Trophoblast cell (in vitro differentiated cells and primary cell): Measurements from ENCODE around the gene SDCBP2.
A peak's percentile ranks its signal among the peaks of the same experiment; 100 is the strongest.

Experiments
- DNase-seq, 2 donors: peaks; one replicate each; pipeline ENCODE4 v3.0.0-alpha.2; 2016
- H2AFZ ChIP-seq: 2 replicates; pipeline ENCODE4 v1.6.1; 2013; ENCODE audit warnings: low read length, moderate library complexity, mild to moderate bottlenecking; ENCODE audit not compliant: insufficient read depth, poor library complexity
- H2AK5ac ChIP-seq: 2 replicates; pipeline ENCODE4 v1.6.1; 2013; ENCODE audit warnings: mild to moderate bottlenecking, low read length
- H2BK120ac ChIP-seq: 2 replicates; pipeline ENCODE4 v1.6.1; 2013; ENCODE audit warnings: low read length, mild to moderate bottlenecking, moderate library complexity; ENCODE audit not compliant: insufficient read depth, poor library complexity
- H2BK12ac ChIP-seq: 2 replicates; pipeline ENCODE4 v1.6.1; 2013; ENCODE audit warnings: mild to moderate bottlenecking, low read length, moderate library complexity
- H2BK5ac ChIP-seq: 2 replicates; pipeline ENCODE4 v1.6.1; 2013; ENCODE audit warnings: low read length, low read depth, moderate library complexity, mild to moderate bottlenecking; ENCODE audit not compliant: poor library complexity
- H3K14ac ChIP-seq: 2 replicates; pipeline ENCODE4 v1.6.1; 2013; ENCODE audit warnings: mild to moderate bottlenecking, low read length
- H3K18ac ChIP-seq: 2 replicates; pipeline ENCODE4 v1.6.1; 2013; ENCODE audit warnings: mild to moderate bottlenecking, low read length
- H3K23ac ChIP-seq: 2 replicates; pipeline ENCODE4 v1.6.1; 2013; ENCODE audit warnings: low read length
- H3K27ac ChIP-seq: 2 replicates; pipeline ENCODE4 v1.5.1; 2013; ENCODE audit warnings: low read depth, mild to moderate bottlenecking, inconsistent platforms, low read length, moderate library complexity
- H3K27me3 ChIP-seq: 2 replicates; pipeline ENCODE4 v1.6.1; 2013; ENCODE audit warnings: inconsistent platforms, mild to moderate bottlenecking, low read length, moderate library complexity; ENCODE audit not compliant: insufficient read depth
- H3K36me3 ChIP-seq, 2 experiments: 1 replicate in 1 of 2; 2 replicates in 1 of 2; pipeline ENCODE4 v1.6.1; 2013; ENCODE audit warnings: low read length in 2 of 2, mild to moderate bottlenecking in 2 of 2, moderate library complexity in 1 of 2; ENCODE audit not compliant: insufficient read depth in 2 of 2, control insufficient read depth in 1 of 2
- H3K4ac ChIP-seq: 2 replicates; pipeline ENCODE4 v1.6.1; 2013; ENCODE audit warnings: low read depth, mild to moderate bottlenecking, low read length, moderate library complexity
- H3K4me1 ChIP-seq, 2 experiments: 1 replicate in 1 of 2; 2 replicates in 1 of 2; pipeline ENCODE4 v1.6.1; 2013; ENCODE audit warnings: low read length in 2 of 2, mild to moderate bottlenecking in 2 of 2, moderate library complexity in 1 of 2; ENCODE audit not compliant: insufficient read depth in 2 of 2, control insufficient read depth in 1 of 2
- H3K4me2 ChIP-seq: 2 replicates; pipeline ENCODE4 v1.6.1; 2013; ENCODE audit warnings: inconsistent platforms, mild to moderate bottlenecking, low read length, moderate library complexity
- H3K4me3 ChIP-seq: 2 replicates; pipeline ENCODE4 v1.5.1; 2013; ENCODE audit warnings: mild to moderate bottlenecking, low read depth, low read length, inconsistent platforms
- H3K79me1 ChIP-seq: one replicate; pipeline ENCODE4 v1.6.1; 2013; ENCODE audit warnings: low read length
- H3K79me2 ChIP-seq: 2 replicates; pipeline ENCODE4 v1.6.1; 2013; ENCODE audit warnings: low read length, mild to moderate bottlenecking; ENCODE audit not compliant: control insufficient read depth, insufficient read depth, poor library complexity
- H3K9ac ChIP-seq: 2 replicates; pipeline ENCODE4 v1.6.1; 2013; ENCODE audit warnings: mild to moderate bottlenecking, low read length
- H3K9me3 ChIP-seq: 2 replicates; pipeline ENCODE4 v1.6.1; 2013; ENCODE audit warnings: low read depth, mild to moderate bottlenecking, control low read depth, inconsistent platforms, low read length; ENCODE audit not compliant: insufficient read depth
- H4K12ac ChIP-seq: 2 replicates; pipeline ENCODE4 v1.6.1; 2013; ENCODE audit warnings: low read depth, mild to moderate bottlenecking, low read length, moderate library complexity
- H4K8ac ChIP-seq: 2 replicates; pipeline ENCODE4 v1.6.1; 2013; ENCODE audit warnings: low read depth, mild to moderate bottlenecking, low read length, moderate library complexity
- H4K91ac ChIP-seq: one replicate; pipeline ENCODE4 v1.6.1; 2013; ENCODE audit warnings: low read depth, mild to moderate bottlenecking, low read length, moderate library complexity
- WGBS: extraction: QIAGEN DNeasy Blood & Tissue Kit; methylation state at CpG from one replicate; pipeline ENCODE4 v1.1.7; 2013; ENCODE audit warnings: missing lambda C conversion rate; ENCODE audit not compliant: insufficient read length, insufficient coverage; ENCODE audit errors: extremely low coverage; 5-methylcytosine and 5-hydroxymethylcytosine counted together

SDCBP2 gene

DNA sequence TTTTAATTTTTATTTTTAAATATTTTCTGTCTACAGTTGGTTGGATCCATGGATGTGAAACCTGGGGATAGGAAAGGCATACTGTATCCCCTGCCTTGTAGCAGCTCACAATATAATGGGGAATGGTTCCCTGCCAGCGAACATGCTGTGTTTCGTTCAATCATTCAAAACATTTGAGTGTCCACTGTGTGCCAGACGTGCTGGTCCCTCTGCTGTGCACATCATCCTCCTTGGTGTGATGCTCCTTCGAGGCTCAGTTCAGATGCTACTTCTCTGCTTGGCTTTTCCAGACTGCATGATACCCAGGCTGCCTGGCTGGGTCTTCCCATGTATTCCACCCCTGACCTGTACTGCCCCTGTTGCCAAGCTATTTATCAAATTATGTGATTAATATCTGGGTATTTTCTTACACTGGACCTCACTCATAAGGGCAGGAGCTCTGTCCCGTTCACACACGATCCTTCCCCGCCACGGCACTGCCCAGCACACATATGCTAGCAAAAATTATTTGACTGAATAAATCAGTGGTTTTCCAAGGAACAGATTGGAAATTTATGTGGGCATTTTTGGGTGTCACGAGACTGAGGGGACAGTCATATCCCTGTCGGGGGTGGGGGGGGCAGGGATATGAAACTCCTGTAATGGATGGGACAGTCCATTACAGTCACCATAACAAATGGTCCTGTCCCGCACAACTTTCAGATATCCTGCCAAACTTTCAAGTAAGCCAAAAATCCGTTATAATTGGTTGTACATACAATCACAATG, 4.9 kb downstream of the SDCBP2 start:
- no peaks in the 10 kb centered on the region for H3K9me3 ChIP-seq
- H3K36me3 ChIP-seq = no peaks in the 10 kb centered on the region
- peaks cover 10% of the 10 kb centered on the region for H3K79me1 ChIP-seq
- no peak overlapping the region for H3K4ac ChIP-seq
- H2AFZ ChIP-seq = no peak overlapping the region
- no peak overlapping the region for H3K27ac ChIP-seq
- peaks cover 13% of the 10 kb centered on the region in 2 experiments for H3K4me1 ChIP-seq
- H3K4me2 ChIP-seq = no peak overlapping the region
- no peak overlapping the region for H4K12ac ChIP-seq
- H3K9ac ChIP-seq = no peak overlapping the region
- DNase-seq = no peak
- no peak overlapping the region for H2BK12ac ChIP-seq
- H3K18ac ChIP-seq = no peak overlapping the region
- WGBS = no CpG with 5 or more reads among the region's 12 CpGs
- H4K91ac ChIP-seq = no peak overlapping the region
- peaks cover 7% of the 10 kb centered on the region for H3K79me2 ChIP-seq
- no peak overlapping the region for H2BK120ac ChIP-seq
- no peak overlapping the region for H2AK5ac ChIP-seq
- H4K8ac ChIP-seq = no peak overlapping the region
- H3K27me3 ChIP-seq = no peaks in the 10 kb centered on the region
- no peak overlapping the region for H3K23ac ChIP-seq
- H3K14ac ChIP-seq = no peak overlapping the region
- no peak overlapping the region for H2BK5ac ChIP-seq
- no peak overlapping the region for H3K4me3 ChIP-seq

DNA sequence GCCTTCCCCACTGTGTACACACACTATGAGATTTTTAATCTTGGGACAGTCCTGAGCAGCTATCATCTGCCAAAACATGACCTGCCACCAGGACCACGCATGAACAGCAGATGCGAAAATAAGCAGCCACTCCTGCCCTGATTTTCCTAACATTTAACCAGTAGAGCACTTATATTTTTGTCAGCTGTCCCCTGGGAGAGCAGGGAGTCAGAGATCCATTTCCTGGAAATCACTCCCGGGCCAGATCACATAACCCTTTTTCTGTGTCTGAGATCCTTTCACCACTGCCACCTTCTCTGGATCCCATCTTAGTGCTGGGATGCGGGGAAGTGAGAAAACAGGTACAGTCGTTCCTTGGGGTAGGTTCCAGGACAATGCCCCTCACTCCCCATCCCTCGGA, 5.7 kb downstream of the SDCBP2 start:
- H3K79me1 ChIP-seq = peaks cover 10% of the 10 kb centered on the region
- no peak overlapping the region for H2BK120ac ChIP-seq
- whole genome bisulfite sequencing = no CpG with 5 or more reads among the region's 6 CpGs
- no peak for DNase-seq
- H3K4ac ChIP-seq = no peak overlapping the region
- H4K91ac ChIP-seq = no peak overlapping the region
- H2BK12ac ChIP-seq = no peak overlapping the region
- H4K8ac ChIP-seq = no peak overlapping the region
- H3K14ac ChIP-seq = no peak overlapping the region
- no peak overlapping the region for H2AFZ ChIP-seq
- H3K18ac ChIP-seq = no peak overlapping the region
- H3K4me1 ChIP-seq = peaks cover 13% of the 10 kb centered on the region in 2 experiments
- no peaks in the 10 kb centered on the region for H3K36me3 ChIP-seq
- H3K9ac ChIP-seq = no peak overlapping the region
- H2BK5ac ChIP-seq = no peak overlapping the region
- H3K4me2 ChIP-seq = no peak overlapping the region
- H3K9me3 ChIP-seq = no peaks in the 10 kb centered on the region
- no peak overlapping the region for H3K27ac ChIP-seq
- no peak overlapping the region for H3K4me3 ChIP-seq
- no peaks in the 10 kb centered on the region for H3K27me3 ChIP-seq
- H2AK5ac ChIP-seq = no peak overlapping the region
- no peak overlapping the region for H4K12ac ChIP-seq
- H3K23ac ChIP-seq = no peak overlapping the region
- H3K79me2 ChIP-seq = peaks cover 7% of the 10 kb centered on the region

DNA sequence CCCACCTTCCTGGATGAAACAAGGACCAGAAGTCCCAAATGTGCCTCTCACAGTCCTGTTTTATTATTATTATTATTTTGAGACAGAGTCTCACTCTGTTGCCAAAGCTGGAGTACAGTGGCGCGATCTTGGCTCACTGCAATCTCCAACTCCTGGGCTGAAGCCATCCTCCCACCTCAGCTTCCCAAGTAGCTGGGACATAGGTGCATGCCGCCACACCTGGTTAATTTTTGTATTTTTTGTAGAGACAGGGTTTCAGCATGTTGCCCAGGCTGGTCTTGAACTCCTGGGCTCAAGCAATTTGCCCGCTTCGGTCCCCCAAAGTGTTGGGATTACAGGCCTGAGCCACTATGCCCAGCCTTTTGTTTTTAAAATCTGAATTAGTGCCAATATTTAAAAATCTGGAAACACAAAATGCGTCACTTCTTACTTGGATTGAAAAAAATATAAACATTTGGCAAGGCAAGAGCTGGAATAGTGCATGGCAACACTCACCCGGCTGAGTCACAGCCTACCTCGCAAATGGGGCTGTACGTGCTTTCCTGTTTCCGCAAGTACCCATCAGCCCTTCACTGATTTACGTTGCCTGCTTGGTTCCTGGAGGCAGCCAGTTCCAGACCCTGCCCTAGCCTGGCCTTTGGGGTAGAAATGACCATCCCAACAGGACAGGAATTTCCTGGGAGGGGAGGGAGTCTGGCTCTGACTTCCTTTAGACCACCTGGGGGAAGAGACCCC, 6.3 kb downstream of the SDCBP2 start:
- Histone ChIP-seq H3K4ac (no peak overlapping the region), H2AFZ (no peak overlapping the region), H3K27ac (no peak overlapping the region), H2BK12ac (no peak overlapping the region), H3K79me1 (peaks cover 10% of the 10 kb centered on the region), H3K18ac (no peak overlapping the region), H3K9me3 (no peaks in the 10 kb centered on the region), H2BK5ac (no peak overlapping the region), H3K4me2 (no peak overlapping the region), H2AK5ac (no peak overlapping the region), H4K8ac (no peak overlapping the region), H3K27me3 (no peaks in the 10 kb centered on the region), H3K14ac (no peak overlapping the region), H3K36me3 (no peaks in the 10 kb centered on the region), H2BK120ac (no peak overlapping the region), H4K91ac (no peak overlapping the region), H3K79me2 (peaks cover 7% of the 10 kb centered on the region), H3K9ac (no peak overlapping the region), H3K4me3 (no peak overlapping the region), H4K12ac (no peak overlapping the region), H3K4me1 (peaks cover 10 to 13% of the 10 kb centered on the region in 2 experiments), H3K23ac (no peak overlapping the region)
- peak in 1 of 2 donors; percentile 21 for DNase-seq
- no CpG with 5 or more reads among the region's 11 CpGs for WGBS

DNA sequence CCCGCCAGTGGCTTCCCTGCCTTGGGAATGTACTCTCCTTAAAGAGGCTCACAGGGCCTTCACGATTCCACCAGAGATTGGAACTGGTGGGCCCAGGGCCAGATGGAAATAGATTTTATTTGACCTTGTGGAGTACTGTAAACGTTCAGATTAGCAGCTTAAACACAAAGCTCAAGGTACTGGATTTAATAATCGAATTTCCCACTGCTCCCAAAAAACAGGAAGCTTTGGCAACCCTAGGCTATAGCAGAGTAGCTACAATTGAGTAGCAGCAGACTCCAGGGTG, 7.3 kb downstream of the SDCBP2 start:
- H3K79me1 ChIP-seq = peaks cover 10% of the 10 kb centered on the region
- H3K9ac ChIP-seq = no peak overlapping the region
- H3K9me3 ChIP-seq = no peaks in the 10 kb centered on the region
- H4K12ac ChIP-seq = no peak overlapping the region
- H3K4ac ChIP-seq = no peak overlapping the region
- H3K23ac ChIP-seq = no peak overlapping the region
- H3K4me3 ChIP-seq = no peak overlapping the region
- no peak overlapping the region for H4K8ac ChIP-seq
- H3K36me3 ChIP-seq = no peaks in the 10 kb centered on the region
- H3K14ac ChIP-seq = no peak overlapping the region
- H2BK5ac ChIP-seq = no peak overlapping the region
- H3K79me2 ChIP-seq = peaks cover 7% of the 10 kb centered on the region
- WGBS = no CpG with 5 or more reads among the region's 4 CpGs
- H2BK120ac ChIP-seq = no peak overlapping the region
- H3K4me1 ChIP-seq = peaks cover 5 to 8% of the 10 kb centered on the region in 2 experiments
- H2AK5ac ChIP-seq = no peak overlapping the region
- DNase-seq = no peak
- no peak overlapping the region for H2BK12ac ChIP-seq
- H3K4me2 ChIP-seq = no peak overlapping the region
- no peak overlapping the region for H4K91ac ChIP-seq
- H3K27ac ChIP-seq = no peak overlapping the region
- H3K18ac ChIP-seq = no peak overlapping the region
- H3K27me3 ChIP-seq = no peaks in the 10 kb centered on the region
- H2AFZ ChIP-seq = no peak overlapping the region
